Fibroblast of skin of back (primary cell): ENCODE results near the gene ASCL2.
"Not testable (repeated sequence)": the region's sequence is repeated elsewhere in the genome, so short reads cannot be mapped to it uniquely, and the experiment has no call there.

Experiments used
- DNase-seq: peaks from one replicate; pipeline ENCODE4 v3.0.0-alpha.2; 2013

Gene ASCL2

DNA sequence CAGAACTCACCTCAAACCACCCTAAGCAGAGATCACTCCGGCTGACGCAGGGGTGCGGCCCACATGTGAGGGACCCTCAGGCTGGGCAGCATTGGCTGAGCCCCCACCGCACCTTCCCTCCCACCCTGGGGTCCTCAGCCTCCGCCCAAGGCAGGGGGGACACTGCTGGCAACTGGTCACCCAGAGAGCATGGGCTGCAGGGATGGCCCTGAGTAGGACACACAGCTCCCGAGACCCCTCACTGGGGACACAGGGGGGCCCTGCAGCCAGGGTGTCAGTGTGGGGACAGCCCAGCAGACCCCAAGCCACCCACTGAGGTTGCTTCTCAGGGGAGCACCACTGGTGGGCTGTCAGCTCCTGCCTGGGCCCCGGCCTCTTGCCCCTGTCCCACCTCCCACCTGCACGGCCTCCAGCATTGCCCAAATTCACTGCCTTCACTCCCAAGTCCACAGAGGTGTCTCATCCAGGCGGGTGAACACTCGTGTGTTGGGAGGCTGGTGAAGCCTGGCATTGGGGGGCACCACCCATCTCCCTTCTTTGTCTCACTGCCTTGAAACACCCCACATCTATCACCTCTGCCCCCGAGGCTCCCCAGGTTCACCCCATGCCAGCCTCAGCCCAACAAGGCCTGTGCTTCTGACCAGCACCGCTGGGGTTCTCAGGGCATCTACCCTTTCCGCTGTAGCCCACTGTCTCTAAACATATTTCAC is 26.7 kb upstream of the ASCL2 start:
- DNase-seq = no peak

GRCh38 chr11:2295971-2296912 is 25.9 kb upstream of the ASCL2 start:
- no peak for DNase-seq

DNA sequence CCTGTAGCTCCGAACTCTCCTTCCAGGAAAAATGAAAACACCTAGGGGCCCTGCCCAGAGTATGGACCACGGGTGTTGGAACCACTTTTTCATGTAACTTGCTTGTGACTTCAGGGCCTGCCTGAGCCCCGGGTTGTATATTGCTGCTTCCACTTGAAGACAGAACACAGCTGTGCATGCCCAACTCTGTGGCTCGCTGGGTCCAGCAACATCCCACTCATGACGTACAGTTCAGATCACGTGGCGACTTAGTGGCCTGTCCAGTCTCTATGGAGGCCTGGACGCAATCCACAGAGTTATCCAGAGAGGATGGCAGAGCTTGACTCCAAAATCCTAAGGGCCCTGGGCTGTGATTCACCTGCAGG is 24.5 kb upstream of the ASCL2 start:
- no peak for DNase-seq

- no peak for DNase-seq
Observed at GRCh38 chr11:2293984-2294925, 23.9 kb upstream of the ASCL2 start.

DNA sequence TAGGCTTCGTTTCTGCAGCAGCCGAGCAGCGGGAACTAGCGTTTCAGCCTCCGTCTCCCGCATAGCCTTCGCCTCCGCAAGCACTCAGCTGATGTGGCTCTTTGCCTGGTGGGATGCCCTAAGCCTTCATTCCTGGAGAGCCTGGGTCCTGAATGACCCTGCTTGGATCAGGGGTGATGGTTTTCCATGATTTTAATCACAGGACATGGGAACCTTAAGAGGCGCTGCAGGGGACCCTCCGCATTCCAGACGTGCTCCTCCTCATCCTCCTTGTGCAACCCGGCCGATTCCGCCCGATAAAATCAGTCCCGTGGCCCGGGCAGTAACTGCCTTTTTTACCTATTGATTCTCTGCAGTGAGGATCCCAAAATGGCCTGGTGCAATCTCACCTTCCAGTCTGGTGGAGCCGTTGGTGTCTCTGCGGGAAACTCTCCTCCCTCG is 23.2 kb upstream of the ASCL2 start:
- DNase-seq = no peak

DNA sequence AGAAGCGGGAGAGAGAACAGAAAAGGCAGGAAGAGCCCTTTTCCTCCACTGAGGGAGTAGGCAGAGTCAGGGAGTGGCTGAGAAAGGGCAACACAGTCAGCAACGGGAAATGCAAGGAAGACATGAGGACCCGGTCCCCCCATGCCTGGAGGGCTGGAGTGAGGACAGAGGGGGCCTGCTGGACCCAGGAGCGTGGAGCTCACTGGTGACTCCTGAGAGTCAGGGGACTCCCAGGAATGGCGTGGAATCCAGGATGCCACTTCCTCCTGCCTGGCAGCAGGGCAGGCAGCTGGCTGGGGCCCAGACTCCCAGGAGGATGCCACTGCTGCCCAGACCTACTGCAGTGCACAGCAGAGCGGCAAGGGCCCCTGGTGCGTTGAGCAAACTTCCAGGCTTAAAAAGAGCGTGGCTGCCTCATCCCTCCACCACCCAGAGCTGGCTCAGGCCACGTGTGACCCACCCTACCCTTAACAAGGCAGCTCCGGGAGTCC is 20.0 kb upstream of the ASCL2 start:
- no peak for DNase-seq

DNA sequence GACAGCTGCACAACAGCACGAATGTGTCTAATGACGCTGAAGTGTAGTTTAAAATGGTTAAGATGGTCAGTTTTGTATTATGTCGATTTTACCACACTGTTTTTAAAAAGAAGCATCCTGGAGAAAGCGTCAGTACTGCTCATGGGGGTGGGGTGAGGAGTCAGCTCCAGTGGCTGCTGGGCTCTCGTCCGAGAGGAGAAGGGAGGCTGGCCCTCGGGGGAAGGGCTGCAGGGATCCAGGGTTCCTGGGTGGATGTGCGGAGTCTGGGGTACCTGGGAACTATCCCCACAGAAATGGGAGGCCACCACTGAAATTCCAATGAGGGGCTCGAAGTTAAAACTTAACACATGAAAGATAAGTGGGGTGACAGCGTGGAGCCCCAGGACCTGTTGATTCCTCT is 19.5 kb upstream of the ASCL2 start:
- DNase-seq = no peak

DNA sequence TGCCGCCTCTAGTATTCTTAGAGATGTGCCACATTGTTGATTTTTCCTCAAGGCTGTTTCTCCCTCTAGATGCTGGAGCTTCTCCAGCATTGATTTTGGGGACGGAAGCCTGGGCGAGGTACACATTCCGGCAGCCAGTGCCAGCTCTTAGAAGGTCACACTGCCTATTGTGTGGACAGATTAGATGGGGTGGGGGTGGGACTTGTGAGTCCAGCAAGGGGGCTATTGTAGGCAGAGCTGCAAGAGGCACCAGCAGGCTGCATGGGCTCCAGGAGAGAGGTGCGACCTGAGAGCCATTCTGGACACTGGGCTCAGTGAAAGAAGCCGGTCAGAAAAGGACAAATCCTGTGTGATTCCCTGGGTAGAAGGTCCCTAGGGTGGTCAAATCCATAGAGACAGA is 19.0 kb upstream of the ASCL2 start:
- DNase-seq = no peak

DNA sequence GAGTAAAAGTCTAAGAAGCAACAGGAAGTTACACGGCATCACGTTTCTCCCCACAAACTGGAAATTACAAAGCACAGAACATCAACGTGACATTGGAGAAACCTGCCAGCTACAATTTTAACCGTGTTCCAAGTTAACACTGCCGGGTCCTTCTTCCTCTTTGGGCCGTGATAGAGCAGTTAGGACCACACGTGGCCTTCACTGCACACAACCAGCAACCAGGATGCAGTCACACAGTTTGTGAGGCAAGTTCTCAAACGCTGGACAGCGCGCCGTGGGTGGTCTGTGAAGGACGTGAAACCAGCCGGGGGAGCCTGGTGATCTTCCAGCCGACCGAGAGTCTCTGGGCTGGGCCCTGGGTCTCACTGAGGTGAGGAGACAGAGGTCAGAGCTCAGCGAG is 16.7 kb upstream of the ASCL2 start:
- no peak for DNase-seq

- DNase-seq = not testable (repeated sequence)
Observed at GRCh38 chr11:2286350-2286749, 16.0 kb upstream of the ASCL2 start.

DNA sequence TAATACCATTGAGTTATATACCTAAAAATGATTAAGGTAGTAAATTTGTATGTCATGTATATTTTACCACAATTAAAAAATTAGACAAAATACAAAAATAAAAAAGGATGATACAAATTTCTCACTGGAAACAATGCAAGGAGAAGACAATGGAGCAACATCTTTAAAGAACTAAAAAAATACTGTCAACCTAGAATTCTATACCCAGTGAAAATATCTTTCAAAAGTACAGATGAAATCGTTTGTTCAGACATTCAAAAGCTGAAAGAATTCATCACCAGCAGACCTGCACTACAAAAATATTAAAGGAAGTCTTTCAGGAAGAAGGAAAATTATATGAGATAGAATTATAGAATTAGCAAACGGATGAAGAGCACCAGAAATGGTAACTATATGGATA is 9.8 kb upstream of the ASCL2 start:
- DNase-seq = no peak

DNA sequence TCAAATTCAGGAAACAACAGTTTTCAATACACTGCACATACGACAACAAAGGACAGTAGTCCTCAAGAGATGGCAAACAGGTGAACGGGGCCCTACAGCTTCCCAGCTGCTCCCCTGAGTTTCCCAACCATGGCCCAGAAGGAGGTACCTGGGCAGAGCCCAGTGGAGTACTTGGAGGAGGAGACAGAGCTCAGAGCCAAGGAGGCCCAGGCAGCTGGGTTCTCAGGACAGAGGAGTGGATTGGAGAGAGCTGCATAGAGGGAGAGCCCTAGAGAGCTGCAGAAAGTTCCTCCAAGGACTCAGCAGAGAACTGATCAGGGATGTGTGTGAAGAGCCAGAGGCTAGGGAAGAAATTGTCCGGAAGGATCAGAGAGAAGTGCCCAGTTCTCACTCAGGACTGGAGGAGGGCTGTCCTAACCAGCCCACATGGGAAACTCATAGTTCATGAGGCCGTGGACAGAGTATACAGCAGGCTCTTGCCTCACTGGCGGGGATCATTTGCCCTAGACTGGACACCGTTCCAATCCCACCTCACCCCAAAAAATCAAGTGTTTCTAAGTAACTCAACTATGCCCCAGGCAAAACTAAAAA is 7.6 kb upstream of the ASCL2 start:
- DNase-seq = no peak

DNA sequence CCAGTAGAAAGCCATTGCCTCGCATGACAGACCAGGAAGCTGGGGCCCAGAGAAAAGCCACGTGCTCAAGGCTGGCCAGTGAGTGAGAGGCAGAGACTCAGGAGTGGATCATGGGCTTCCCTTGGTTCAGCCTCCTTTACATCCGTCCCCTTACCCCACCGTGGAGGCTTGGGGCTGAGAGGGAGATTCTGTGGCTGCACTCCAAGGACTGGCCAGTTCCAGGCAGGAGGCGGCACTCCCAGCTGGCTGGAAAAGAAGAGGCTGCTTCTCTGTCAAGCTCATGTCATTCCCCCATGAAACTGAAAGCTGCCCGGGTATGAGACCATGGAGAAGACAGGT is 6.6 kb upstream of the ASCL2 start:
- DNase-seq = no peak

GRCh38 chr11:2276280-2277007 is 6.1 kb upstream of the ASCL2 start:
- DNase-seq = no peak

DNA sequence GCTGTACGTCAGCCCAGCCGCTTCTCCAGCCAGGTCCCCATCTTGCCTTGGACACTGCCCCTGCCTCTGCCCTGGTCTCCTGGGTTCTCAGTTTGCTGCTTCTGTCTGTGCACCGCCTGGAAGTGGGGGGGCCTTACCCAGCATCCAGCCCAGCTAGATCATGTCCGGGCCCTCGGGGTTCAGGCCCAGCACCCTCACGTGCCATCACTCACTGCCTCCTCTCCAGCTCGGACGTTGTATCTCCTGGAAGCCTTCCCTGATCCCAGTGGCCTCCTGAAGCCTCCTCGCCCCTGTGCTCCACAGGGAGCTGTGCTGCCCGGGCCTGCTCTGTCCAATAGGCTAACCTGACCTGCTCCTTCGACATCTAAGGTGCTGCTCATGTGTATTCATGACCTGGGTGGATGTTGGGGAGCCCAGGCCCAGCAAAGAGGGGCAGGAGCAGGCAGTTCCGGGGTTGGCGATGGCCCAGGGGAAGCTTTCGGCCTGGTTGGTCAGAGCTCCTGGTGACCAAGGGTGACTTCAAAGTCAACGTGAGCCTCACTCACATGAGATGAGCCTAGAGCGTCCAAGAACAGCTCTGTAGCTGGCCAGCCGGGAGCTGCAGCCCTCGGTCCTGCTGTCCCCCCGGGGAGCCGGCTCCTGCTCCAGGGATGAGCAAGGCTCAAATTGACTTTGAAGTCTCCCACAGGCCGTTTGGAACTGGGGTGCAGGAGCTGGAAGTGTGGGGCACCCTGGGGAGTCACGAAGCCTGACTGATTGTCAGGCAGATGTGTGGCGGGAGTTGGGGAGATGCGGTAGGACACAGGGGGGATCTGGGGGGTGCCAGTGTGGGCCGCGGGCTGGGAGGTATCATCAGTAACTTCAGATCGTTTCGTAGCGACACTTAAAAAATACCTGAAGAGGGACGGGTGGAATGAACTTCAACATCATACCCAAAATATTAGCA is 5.2 kb upstream of the ASCL2 start:
- DNase-seq = no peak

DNA sequence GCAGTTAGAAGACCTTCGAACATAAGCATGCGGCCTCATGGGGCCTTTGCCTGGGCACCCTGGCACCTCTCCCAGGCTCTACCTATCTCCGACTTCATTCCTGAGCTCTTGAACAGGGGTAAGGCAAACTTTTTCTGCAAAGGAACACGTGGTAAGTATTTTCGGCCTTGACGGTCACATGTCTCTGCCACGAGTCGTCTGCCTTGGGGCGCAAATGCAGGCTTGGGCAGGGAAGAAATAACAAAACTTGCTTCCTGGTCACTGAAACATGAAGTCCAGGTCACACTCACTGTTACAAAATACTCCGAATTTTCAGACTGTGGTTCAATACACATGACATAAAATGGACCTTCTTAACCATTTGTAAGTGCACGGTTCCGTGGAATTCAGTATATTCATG is 3.4 kb upstream of the ASCL2 start:
- no peak for DNase-seq

- no peak for DNase-seq
Observed at GRCh38 chr11:2273311-2273710, 2.9 kb upstream of the ASCL2 start.

DNA sequence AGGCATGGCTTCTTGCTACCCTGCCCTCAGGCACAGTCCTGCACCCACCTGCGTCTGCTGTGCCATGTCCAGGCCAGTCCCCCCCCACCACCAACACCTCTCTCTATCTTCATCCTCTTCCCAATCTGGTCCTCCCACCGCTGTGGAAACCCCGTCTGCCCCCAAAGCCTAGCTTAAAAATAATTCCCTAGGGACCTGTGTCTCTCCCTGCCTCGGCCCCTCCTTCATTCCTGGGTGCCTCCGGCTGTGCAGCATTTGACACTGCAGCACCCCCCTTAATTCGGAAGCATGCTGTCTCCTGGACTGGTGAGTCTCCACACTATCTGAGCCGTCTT is 2.5 kb upstream of the ASCL2 start:
- DNase-seq = no peak

- DNase-seq = no peak
Observed at GRCh38 chr11:2272228-2272945, 2.0 kb upstream of the ASCL2 start.
